ENCODE data around the gene ARID1A. TPM values are rescaled to one million over a fixed set of nuclear protein-coding genes. Genes with fewer than 3 reads are reported as not detected.

ARID1A gene
- total RNA-seq, 1 donor: 22.8 TPM

DNA sequence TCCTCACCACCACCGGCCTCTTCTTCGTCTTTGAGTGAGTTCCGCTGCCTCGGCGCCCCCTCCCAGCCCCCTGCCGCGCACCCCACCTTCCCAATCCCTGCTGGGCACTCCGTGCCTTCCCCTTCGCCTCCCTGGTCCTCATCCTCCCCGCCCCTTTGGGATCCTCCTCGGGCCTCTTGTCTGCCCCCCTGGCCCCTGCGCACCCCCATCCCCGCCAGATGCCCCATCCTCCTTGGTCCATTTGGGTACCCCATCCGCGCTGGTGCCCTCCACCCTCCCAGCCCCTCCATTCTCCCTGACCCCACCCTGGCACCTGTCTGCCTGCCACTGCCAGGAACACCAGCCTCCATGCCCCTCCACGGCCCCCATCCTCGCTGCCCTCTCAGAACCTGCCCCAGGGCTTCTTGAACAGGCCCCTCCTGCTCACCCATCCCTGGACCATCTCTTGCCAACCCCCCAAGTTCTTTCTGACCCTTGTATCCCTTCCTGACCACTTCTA is 131.3 kb downstream of the ARID1A start:
- Histone ChIP-seq H3K79me2 (ENCODE audit: insufficient read depth, low read length) (peaks cover 54% of the 10 kb centered on the region), H3K4me3 (ENCODE audit: insufficient read depth, low read length) (peak overlapping the region; percentile 81), H3K27ac (ENCODE audit: low read depth, low read length) (peak overlapping the region; percentile 23), H3K4me2 (ENCODE audit: insufficient read depth, low read length) (peak overlapping the region; percentile 91), H3K4me1 (ENCODE audit: insufficient read depth, low read length) (peaks cover 30% of the 10 kb centered on the region), H2AFZ (ENCODE audit: low read length) (no peak overlapping the region), H4K20me1 (ENCODE audit: insufficient read depth, low read length) (peaks cover 32% of the 10 kb centered on the region), H3K27me3 (ENCODE audit: insufficient read depth, low read length) (no peaks in the 10 kb centered on the region), H3K36me3 (ENCODE audit: insufficient read depth, low read length) (peaks cover 12% of the 10 kb centered on the region), H3K9me3 (ENCODE audit: low read depth, low read length) (no peaks in the 10 kb centered on the region)
- TF ChIP-seq, protein P1, sequence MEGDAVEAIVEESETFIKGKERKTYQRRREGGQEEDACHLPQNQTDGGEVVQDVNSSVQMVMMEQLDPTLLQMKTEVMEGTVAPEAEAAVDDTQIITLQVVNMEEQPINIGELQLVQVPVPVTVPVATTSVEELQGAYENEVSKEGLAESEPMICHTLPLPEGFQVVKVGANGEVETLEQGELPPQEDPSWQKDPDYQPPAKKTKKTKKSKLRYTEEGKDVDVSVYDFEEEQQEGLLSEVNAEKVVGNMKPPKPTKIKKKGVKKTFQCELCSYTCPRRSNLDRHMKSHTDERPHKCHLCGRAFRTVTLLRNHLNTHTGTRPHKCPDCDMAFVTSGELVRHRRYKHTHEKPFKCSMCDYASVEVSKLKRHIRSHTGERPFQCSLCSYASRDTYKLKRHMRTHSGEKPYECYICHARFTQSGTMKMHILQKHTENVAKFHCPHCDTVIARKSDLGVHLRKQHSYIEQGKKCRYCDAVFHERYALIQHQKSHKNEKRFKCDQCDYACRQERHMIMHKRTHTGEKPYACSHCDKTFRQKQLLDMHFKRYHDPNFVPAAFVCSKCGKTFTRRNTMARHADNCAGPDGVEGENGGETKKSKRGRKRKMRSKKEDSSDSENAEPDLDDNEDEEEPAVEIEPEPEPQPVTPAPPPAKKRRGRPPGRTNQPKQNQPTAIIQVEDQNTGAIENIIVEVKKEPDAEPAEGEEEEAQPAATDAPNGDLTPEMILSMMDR (IDR thresholded peaks at IDR 0.05; ENCODE audit: extremely low read depth, low read depth, low read length): no peak
- DNase-seq (ENCODE audit: insufficient read length, low spot score, missing footprints): no peak

DNA sequence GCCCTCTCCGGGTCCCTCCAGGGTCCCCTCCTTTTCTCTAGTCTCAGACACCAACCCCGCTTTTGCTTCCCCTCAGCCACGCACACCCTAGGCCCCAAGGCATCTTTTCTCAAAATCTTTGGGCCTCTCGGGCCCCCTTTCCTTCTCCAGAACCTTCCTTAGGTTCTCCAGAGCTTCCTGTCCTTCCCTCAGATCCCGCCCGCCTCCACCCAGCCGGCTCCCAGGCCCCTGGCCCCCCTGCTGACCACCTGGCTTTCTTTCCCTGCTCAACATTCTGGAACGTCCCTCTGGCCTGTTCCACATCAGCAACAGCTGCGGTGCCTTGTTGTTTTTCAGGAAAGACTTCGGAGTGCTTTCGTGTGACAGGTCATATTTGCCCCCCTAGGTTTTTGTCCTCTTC is 131.8 kb downstream of the ARID1A start:
- Histone ChIP-seq H3K4me1 (ENCODE audit: insufficient read depth, low read length) (peaks cover 30% of the 10 kb centered on the region), H3K27ac (ENCODE audit: low read depth, low read length) (peak overlapping the region; percentile 23), H3K4me3 (ENCODE audit: insufficient read depth, low read length) (peak overlapping the region; percentile 81), H3K27me3 (ENCODE audit: insufficient read depth, low read length) (no peaks in the 10 kb centered on the region), H2AFZ (ENCODE audit: low read length) (no peak overlapping the region), H3K36me3 (ENCODE audit: insufficient read depth, low read length) (peaks cover 17% of the 10 kb centered on the region), H4K20me1 (ENCODE audit: insufficient read depth, low read length) (peaks cover 33% of the 10 kb centered on the region), H3K4me2 (ENCODE audit: insufficient read depth, low read length) (peak overlapping the region; percentile 91), H3K9me3 (ENCODE audit: low read depth, low read length) (no peaks in the 10 kb centered on the region), H3K79me2 (ENCODE audit: insufficient read depth, low read length) (peaks cover 56% of the 10 kb centered on the region)
- TF ChIP-seq, protein P1 (IDR thresholded peaks at IDR 0.05; ENCODE audit: extremely low read depth, low read depth, low read length): no peak
- no peak for DNase-seq (ENCODE audit: insufficient read length, low spot score, missing footprints)

DNA sequence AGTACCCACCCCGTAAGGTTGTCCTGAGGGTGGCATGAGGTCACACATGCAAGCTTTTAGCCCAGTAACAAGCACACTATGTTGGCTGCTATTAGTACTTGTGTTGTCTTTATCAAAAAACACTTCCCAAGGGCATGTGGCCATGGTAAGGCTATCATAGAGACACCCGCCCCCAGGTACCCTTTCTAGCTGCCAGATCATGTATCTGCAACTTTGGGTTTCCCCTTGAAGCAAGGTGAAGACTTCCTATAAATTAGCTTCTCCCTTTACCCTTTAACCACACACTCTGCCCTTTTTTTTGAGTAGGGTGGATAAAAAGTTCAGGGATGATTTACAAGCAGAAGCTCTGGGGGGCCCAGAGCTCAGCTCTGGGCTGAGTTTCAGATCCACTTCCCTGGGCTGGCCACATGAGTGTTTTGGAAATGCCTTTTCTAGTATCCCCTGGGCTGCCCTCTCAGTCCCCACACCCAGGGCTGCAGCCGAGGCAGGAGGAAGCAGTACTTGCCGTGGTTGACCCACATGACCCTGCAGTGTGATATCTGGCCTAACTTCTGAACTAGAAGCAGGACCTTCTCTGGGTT is 132.7 kb downstream of the ARID1A start:
- peaks cover 56% of the 10 kb centered on the region for H3K79me2 ChIP-seq (ENCODE audit: insufficient read depth, low read length)
- no peak overlapping the region for H2AFZ ChIP-seq (ENCODE audit: low read length)
- peaks cover 33% of the 10 kb centered on the region for H4K20me1 ChIP-seq (ENCODE audit: insufficient read depth, low read length)
- no peak overlapping the region for H3K4me3 ChIP-seq (ENCODE audit: insufficient read depth, low read length)
- peaks cover 25% of the 10 kb centered on the region for H3K36me3 ChIP-seq (ENCODE audit: insufficient read depth, low read length)
- no peaks in the 10 kb centered on the region for H3K9me3 ChIP-seq (ENCODE audit: low read depth, low read length)
- H3K4me2 ChIP-seq (ENCODE audit: insufficient read depth, low read length): peak overlapping the region; percentile 28
- no peak for DNase-seq (ENCODE audit: insufficient read length, low spot score, missing footprints)
- H3K4me1 ChIP-seq (ENCODE audit: insufficient read depth, low read length): peaks cover 30% of the 10 kb centered on the region
- TF ChIP-seq, protein P1 (IDR thresholded peaks at IDR 0.05; ENCODE audit: extremely low read depth, low read depth, low read length): no peak
- H3K27me3 ChIP-seq (ENCODE audit: insufficient read depth, low read length): no peaks in the 10 kb centered on the region
- no peak overlapping the region for H3K27ac ChIP-seq (ENCODE audit: low read depth, low read length)

DNA sequence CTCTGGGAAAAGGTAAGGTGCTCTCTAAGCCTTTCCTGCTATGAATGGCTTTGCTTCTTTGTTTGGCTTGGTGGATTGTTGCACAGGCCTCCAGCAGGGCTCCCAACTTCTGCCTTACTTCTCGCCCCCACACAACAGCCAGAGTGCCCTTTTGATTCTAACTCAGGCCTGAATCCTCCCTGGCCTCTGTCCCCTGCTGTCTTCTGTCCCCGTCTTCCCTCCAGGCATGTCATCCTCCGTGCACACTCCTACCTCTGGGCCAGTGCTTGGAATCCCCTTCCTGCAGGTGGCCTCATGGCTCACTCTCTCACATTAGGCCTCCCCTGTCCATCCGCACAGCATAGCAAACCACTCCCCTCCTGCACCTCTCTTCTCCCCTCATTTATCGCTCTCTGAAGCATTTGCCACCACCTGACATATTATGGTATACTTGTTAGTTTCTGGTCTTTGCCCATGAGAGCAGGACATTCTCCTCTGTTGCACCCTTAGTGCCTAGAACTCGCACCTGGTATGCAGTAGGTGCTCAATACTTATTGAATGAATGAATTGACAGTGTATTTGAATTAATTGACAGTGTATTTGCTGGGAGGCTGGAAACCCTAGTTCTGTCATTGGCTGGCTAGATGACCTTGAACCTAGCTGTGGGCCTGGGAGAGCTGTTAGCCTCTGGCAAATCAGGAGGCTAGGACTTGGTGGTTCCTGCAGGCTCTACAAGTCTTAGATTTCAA is 133.5 kb downstream of the ARID1A start:
- H3K36me3 ChIP-seq (ENCODE audit: insufficient read depth, low read length): peaks cover 34% of the 10 kb centered on the region
- H3K27ac ChIP-seq (ENCODE audit: low read depth, low read length): no peak overlapping the region
- H4K20me1 ChIP-seq (ENCODE audit: insufficient read depth, low read length): peaks cover 33% of the 10 kb centered on the region
- H3K9me3 ChIP-seq (ENCODE audit: low read depth, low read length): no peaks in the 10 kb centered on the region
- H3K4me1 ChIP-seq (ENCODE audit: insufficient read depth, low read length): peaks cover 30% of the 10 kb centered on the region
- no peaks in the 10 kb centered on the region for H3K27me3 ChIP-seq (ENCODE audit: insufficient read depth, low read length)
- H2AFZ ChIP-seq (ENCODE audit: low read length): no peak overlapping the region
- no peak overlapping the region for H3K4me3 ChIP-seq (ENCODE audit: insufficient read depth, low read length)
- H3K79me2 ChIP-seq (ENCODE audit: insufficient read depth, low read length): peaks cover 56% of the 10 kb centered on the region
- DNase-seq (ENCODE audit: insufficient read length, low spot score, missing footprints): no peak
- H3K4me2 ChIP-seq (ENCODE audit: insufficient read depth, low read length): no peak overlapping the region
- TF ChIP-seq, protein P1 (IDR thresholded peaks at IDR 0.05; ENCODE audit: extremely low read depth, low read depth, low read length): no peak

Data from osteoblast (primary cell).